GM19035 (cell line): ENCODE results near the gene MBD3.

Source experiments
- ATAC-seq: cut with Tn5 transposase; IDR thresholded peaks from one replicate; pipeline ENCODE4 v1.9.1; 2021; ENCODE audit not compliant: unreplicated experiment

Gene MBD3

GRCh38 chr19:1599460-1599846, 6.8 kb upstream of the MBD3 start:
- ATAC-seq = no peak

GRCh38 chr19:1598777-1599459, 6.3 kb upstream of the MBD3 start:
- no peak for ATAC-seq

- no peak for ATAC-seq
Measured at GRCh38 chr19:1593501-1593772, 772 bp upstream of the MBD3 start.

GRCh38 chr19:1592024-1592754, 476 bp downstream of the MBD3 start:
- peak; percentile 72 for ATAC-seq

- no peak for ATAC-seq
Measured at GRCh38 chr19:1591421-1592023, 1.1 kb downstream of the MBD3 start.

- ATAC-seq = no peak
Measured at GRCh38 chr19:1590641-1591397, 1.8 kb downstream of the MBD3 start.

- no peak for ATAC-seq
Measured at GRCh38 chr19:1587872-1588271, 4.8 kb downstream of the MBD3 start.

GRCh38 chr19:1585243-1585580, 7.5 kb downstream of the MBD3 start:
- no peak for ATAC-seq

GRCh38 chr19:1584500-1585242, 8.0 kb downstream of the MBD3 start:
- no peak for ATAC-seq

- no peak for ATAC-seq
Measured at GRCh38 chr19:1582201-1582600, 10.5 kb downstream of the MBD3 start.

- no peak for ATAC-seq
Measured at GRCh38 chr19:1580957-1581356, 11.7 kb downstream of the MBD3 start.

- no peak for ATAC-seq
Measured at GRCh38 chr19:1580382-1580781, 12.3 kb downstream of the MBD3 start.

- no peak for ATAC-seq
Measured at GRCh38 chr19:1579222-1579621, 13.4 kb downstream of the MBD3 start.

GRCh38 chr19:1577929-1578618, 14.6 kb downstream of the MBD3 start:
- ATAC-seq = no peak

GRCh38 chr19:1577090-1577928, 15.4 kb downstream of the MBD3 start:
- ATAC-seq = no peak

- ATAC-seq = no peak
Measured at GRCh38 chr19:1576242-1577089, 16.2 kb downstream of the MBD3 start.

GRCh38 chr19:1575323-1576241, 17.1 kb downstream of the MBD3 start:
- ATAC-seq = no peak
